Stimulated activated CD8-positive, alpha-beta memory T cell treated with anti-CD3 and anti-CD28 coated beads, Interleukin-12 subunit alpha, Interleukin-12 subunit beta, amount 100 ng/mL, for 1 hour (primary cell): ENCODE data around the gene ABCD3.
"Not testable (repeated sequence)": the region's sequence is repeated elsewhere in the genome, so short reads cannot be mapped to it uniquely, and the experiment has no call there.

Source experiments
- DNase-seq: peaks from one replicate; pipeline ENCODE4 v3.0.0-alpha.2; 2020; ENCODE audit warnings: low read depth

ABCD3 gene

DNA sequence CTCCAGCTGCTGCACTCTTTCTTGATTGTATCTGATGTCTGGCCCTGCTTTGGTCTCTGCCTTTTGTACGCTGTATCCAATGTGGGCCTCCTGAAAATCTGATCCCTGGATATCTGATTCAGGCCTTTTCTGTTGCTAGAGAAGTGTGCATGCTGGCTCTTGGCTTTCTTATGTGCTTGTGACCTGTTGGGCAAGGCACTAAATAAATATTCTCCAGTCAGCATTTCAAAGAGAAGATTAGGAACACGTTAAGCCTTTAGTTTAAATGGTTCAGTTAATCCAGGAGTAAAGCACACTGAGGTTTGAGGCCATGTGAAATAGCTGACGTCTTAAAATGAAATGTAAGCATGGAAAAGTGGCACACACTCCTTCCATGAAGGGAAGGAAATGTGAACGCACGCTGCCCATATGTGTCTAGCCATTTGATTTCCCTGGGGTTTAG is 132.6 kb downstream of the ABCD3 start:
- DNase-seq, result no peak

GRCh38 chr1:94551449-94551848 is 133.3 kb downstream of the ABCD3 start:
- DNase-seq, result no peak

GRCh38 chr1:94552071-94552586 is 133.9 kb downstream of the ABCD3 start:
- no peak for DNase-seq

DNA sequence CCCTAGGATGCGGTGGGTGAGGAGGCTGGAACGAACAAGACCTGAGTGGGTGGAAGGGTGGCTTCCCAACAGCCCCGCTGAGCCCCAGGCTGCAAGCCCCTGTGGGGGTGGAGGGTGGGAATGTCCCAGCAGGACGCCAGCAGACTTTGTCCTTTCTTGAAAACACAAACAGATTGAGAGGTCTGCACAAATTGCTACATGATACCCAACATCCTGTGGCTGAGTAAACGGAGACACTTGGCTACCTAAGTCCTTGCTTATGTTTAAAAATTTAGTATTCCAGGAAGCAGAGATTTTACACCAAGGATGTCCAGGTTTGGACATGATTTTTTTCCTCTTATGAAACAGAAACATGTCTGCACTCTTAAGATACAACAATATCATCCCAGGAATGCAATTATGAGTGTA is 135.1 kb downstream of the ABCD3 start:
- no peak for DNase-seq

DNA sequence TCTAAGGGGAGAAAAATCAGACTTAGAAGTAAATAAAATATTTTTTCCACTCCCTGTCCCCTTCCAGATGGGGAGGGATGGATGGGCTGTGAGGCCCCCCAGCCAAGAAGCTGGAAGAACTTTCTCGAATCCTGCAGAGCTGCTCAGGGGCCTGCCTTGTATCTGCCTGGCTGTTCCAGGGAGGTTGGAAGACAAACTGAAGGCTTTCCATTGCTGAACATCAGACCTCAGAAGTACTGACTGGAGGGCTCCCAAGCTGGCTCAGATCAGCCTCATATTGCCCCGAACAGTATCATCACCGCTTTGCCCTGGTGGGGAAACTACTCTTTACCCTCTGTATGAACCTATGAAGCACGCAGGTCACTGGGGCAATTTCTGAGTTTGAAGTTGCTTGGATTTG is 135.7 kb downstream of the ABCD3 start:
- DNase-seq, result no peak

DNA sequence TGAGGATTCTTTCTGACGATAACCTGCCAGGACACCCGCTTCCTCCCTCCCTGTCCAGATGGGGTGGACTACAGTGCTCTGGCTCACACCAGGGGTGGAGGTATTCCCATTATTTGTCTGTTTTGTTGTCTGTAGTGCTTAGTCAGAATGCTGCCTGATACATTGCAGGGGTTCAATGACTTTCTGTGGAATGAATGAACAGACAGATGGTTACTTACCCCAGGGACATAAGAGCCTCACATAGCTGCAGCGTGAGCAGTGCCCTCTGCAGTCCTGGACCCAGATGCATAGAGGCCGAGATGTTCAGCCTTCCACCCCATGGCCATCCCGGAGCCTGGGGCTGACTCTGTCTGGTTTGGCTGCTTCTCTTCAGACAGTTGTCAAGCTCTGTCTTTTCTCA is 136.4 kb downstream of the ABCD3 start:
- no peak for DNase-seq

- DNase-seq, result no peak
Observed at GRCh38 chr1:94555091-94555490, 136.9 kb downstream of the ABCD3 start.

DNA sequence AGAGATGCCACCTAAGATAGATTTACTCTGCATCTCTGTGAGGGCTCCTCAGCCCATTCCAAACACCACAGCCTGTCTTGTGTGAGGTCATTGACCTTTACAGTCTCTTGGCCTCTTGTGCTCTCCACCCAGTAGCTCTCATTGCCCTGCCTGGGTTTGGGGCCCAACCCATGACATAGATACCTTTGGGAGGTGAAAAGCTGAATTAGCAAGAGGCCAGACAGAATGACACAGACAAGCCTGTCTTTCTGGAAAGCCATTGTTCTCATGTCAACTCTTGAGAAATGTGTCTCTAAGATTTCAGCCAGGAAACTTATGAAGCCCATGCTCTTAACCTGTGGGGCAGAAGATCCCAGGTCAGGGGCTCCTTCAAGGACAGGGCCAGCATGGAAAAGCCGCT is 141.7 kb downstream of the ABCD3 start:
- no peak for DNase-seq

DNA sequence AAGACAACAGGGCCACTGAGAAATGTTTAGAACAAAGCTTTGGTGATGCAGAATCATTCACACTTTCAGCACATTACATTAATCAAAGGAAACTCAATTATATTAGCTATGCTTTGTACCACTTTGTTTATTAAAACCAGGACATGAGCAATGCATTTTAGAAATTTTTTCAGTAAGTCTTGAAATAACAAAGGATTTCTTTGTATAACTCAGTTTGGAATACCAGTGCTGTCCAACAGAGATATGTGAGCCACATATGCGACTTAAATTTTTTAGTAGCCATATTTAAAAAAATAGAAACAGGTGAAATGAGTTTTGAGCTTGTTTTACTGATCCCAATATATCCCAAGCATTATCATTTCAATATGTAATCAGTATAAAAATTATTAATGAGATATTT is 142.1 kb downstream of the ABCD3 start:
- no peak for DNase-seq

DNA sequence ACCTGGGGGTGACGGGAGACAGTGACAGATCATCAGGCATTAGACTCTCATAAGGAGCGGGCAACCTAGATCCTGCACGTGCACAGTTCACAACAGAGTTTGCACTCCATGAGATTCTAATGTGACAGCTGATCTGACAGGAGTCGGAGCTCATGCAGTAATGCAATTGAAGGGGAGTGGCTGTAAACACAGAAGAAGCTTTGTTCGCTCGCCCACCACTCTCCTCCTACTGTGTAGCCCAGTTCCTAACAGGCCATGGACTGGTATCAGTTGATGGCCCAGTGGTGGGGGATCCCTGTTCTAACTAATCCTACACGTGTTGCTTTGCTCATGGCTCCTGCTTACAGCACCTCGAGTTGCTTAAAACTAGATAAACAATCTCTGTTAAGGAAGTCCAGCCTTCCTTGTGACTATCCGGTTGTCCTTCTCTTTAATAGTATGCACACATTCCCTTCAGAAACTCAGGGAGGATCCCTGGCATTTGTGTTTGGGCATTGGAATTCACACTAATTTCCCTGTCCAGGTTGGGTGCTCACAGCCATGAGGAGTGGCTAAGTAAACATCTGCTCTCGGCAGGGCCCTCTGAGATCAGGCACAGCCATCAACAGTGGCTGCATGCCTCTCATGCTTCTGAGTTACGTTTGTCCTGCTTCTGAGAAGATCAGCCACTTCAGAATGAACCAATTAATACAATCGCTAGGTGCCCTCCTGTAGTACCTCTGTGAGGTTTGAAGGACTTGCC is 144.5 kb downstream of the ABCD3 start:
- DNase-seq, result no peak

DNA sequence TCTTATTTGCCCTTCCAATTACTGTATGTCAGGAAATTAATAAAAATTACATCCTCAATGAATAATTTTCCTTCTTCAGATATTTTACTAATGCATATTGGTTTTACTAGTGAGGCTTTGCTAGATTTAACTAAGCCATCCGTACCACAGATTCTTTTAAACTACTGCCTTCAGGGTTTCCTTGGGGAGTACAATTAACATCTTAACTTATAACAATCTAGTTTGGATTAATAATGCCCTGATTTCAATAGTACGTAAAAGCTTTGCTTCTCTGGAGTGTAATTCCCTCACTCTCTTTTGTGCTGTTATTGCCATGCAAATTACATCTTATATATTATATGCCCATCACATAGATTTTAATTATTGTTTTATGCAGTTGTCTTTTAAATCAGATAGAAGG is 147.7 kb downstream of the ABCD3 start:
- no peak for DNase-seq

- not testable (repeated sequence) for DNase-seq
Observed at GRCh38 chr1:94566436-94566835, 148.2 kb downstream of the ABCD3 start.

GRCh38 chr1:94567975-94568607 is 149.9 kb downstream of the ABCD3 start:
- DNase-seq, result not testable (repeated sequence)
